Panc1 (cell line): Measurements from ENCODE around the gene PUSL1. TPM values are rescaled to one million over a fixed set of nuclear protein-coding genes. Genes with fewer than 3 reads are reported as not detected.

Experiments used
- ATAC-seq: fragments of 200-7000 bp; cut with Tn5 transposase; 2 replicates; pipeline ENCODE4 v1.9.1; 2020; ENCODE audit warnings: mild to moderate bottlenecking, moderate library complexity
- BruUV-seq: library from RNA; stranded (reverse); fragments of 400-500 nt; replicated peaks from 2 replicates; lab custom pipeline; 2021; lab: Mats Ljungman, UMichigan
- CTCF ChIA-PET: fragments of 300-600 bp; sonication (Branson Sonifier 250); formaldehyde crosslinking; loops from one replicate; lab custom pipeline; 2022; ENCODE audit warnings: antibody characterized with exemption; lab: Charles Lee
- POLR2A ChIA-PET: fragments of 300-600 bp; sonication (Branson Sonifier 250); formaldehyde crosslinking; loops from one replicate; lab custom pipeline; 2022; ENCODE audit warnings: antibody characterized with exemption; lab: Charles Lee
- DNase-seq: peaks from one replicate; pipeline ENCODE4 v3.0.0-alpha.2; 2010; ENCODE audit warnings: low read depth, low spot score
- H3K27ac ChIP-seq: 2 replicates; pipeline ENCODE4 v1.5.1; 2011; ENCODE audit warnings: mild to moderate bottlenecking, low read length, inconsistent platforms
- H3K27me3 ChIP-seq: fragments of 200-500 bp; sonication (Bioruptor generic); 2 replicates; pipeline ENCODE4 v1.6.0; 2014; ENCODE audit warnings: low read length, inconsistent platforms; ENCODE audit not compliant: control insufficient read depth, insufficient read depth
- H3K36me3 ChIP-seq: fragments of 200-500 bp; sonication (Bioruptor generic); 2 replicates; pipeline ENCODE4 v1.5.1; 2014; ENCODE audit warnings: inconsistent platforms, mild to moderate bottlenecking, low read length, moderate library complexity; ENCODE audit not compliant: control insufficient read depth, insufficient read depth
- H3K4me1 ChIP-seq: 2 replicates; pipeline ENCODE4 v1.5.1; 2011; ENCODE audit warnings: inconsistent platforms, mild to moderate bottlenecking, low read length, moderate library complexity; ENCODE audit not compliant: control insufficient read depth, insufficient read depth
- H3K4me3 ChIP-seq, 2 experiments: 2 replicates each; pipeline ENCODE4 v1.5.1; 2011 to 2012; ENCODE audit warnings: low read depth in 2 of 2, low read length in 2 of 2, mild to moderate bottlenecking in 2 of 2, inconsistent platforms in 1 of 2, moderate library complexity in 1 of 2
- H3K9me3 ChIP-seq: fragments of 200-500 bp; sonication (Bioruptor generic); 2 replicates; pipeline ENCODE4 v1.5.1; 2014; ENCODE audit warnings: low read depth, mild to moderate bottlenecking, inconsistent platforms, low read length, moderate library complexity; ENCODE audit not compliant: control insufficient read depth, insufficient read depth
- CTCF ChIP-seq: fragments of 450-650 bp; IDR thresholded peaks from 2 replicates; pipeline ENCODE4 v1.5.1; 2017; ENCODE audit warnings: mild to moderate bottlenecking
- POLR2AphosphoS5 ChIP-seq: IDR thresholded peaks from 2 replicates; pipeline ENCODE4 v1.6.1; 2012; ENCODE audit warnings: mild to moderate bottlenecking, low read depth, low read length, moderate library complexity
- REST ChIP-seq, 2 experiments: IDR thresholded peaks; 2 replicates each; pipeline ENCODE4 v1.6.1; 2011 to 2012; ENCODE audit warnings: low read depth in 2 of 2, control low read depth in 1 of 2, low read length in 1 of 2, mild to moderate bottlenecking in 1 of 2, moderate library complexity in 1 of 2; ENCODE audit not compliant: insufficient read depth in 1 of 2
- SIN3A ChIP-seq: IDR thresholded peaks from 2 replicates; pipeline ENCODE4 v1.6.1; 2012; ENCODE audit warnings: low read depth, mild to moderate bottlenecking, low read length, moderate library complexity, borderline replicate concordance; ENCODE audit not compliant: insufficient read depth
- TCF7L2 ChIP-seq: IDR thresholded peaks from 2 replicates; pipeline ENCODE4 v1.6.1; 2011; ENCODE audit warnings: mild to moderate bottlenecking, low read depth, low read length, inconsistent platforms
- in situ Hi-C: cut with HindIII; loops from 2 replicates; pipeline ENCODE4 v1.10.0; 2016; ENCODE audit warnings: low sequenced_read_pairs, low pct_unique_long_range_greater_than_20kb
- intact Hi-C: fragments of 100-400 bp; cut with micrococcal nuclease; formaldehyde crosslinking; loops from one replicate; pipeline ENCODE4 v1.10.0; 2022; ENCODE audit not compliant: unreplicated experiment
- total RNA-seq: library from RNA; stranded (reverse); gene quantifications from one replicate; pipeline ENCODE4 v1.2.1, GENCODE V29; 2021; ENCODE audit not compliant: unreplicated experiment

Gene PUSL1
- total RNA-seq, 1 experiment from 2014 or later: 46.9 TPM

- ChIA-PET CTCF (no interaction called here), POLR2A (no interaction called here)
- Histone ChIP-seq H3K27ac (no peak overlapping the region), H3K4me1 (no peaks in the 10 kb centered on the region), H3K9me3 (no peaks in the 10 kb centered on the region), H3K4me3 (no peak overlapping the region), H3K36me3 (no peaks in the 10 kb centered on the region), H3K27me3 (no peaks in the 10 kb centered on the region)
- ATAC-seq (no peak), DNase-seq (no peak)
- BruUV-seq: no TSS peak
- TF ChIP-seq TCF7L2 (no peak), REST (IDR thresholded peaks at IDR 0.05; ENCODE audit: insufficient read depth in 1 of 2, low read depth in 2 of 2, low read length in 1 of 2) (no peak), SIN3A (no peak), CTCF (no peak), POLR2AphosphoS5 (no peak)
- intact Hi-C loops (no loop called here), in situ Hi-C loops (no loop called here)
These were observed 28.0 kb downstream of the PUSL1 start for GRCh38 chr1:1336446-1336845.

- intact Hi-C loops: no loop called here
- H3K4me1 ChIP-seq: no peaks in the 10 kb centered on the region
- ChIA-PET CTCF (no interaction called here), POLR2A (no interaction called here)
- no peaks in the 10 kb centered on the region for H3K9me3 ChIP-seq
- no peak overlapping the region for H3K4me3 ChIP-seq
- in situ Hi-C loops: no loop called here
- no peaks in the 10 kb centered on the region for H3K36me3 ChIP-seq
- DNase-seq: no peak
- no TSS peak for BruUV-seq
- no peaks in the 10 kb centered on the region for H3K27me3 ChIP-seq
- no peak for ATAC-seq
- no peak for TF ChIP-seq SIN3A
- TF ChIP-seq POLR2AphosphoS5: no peak
- TF ChIP-seq CTCF: no peak
- TF ChIP-seq REST (IDR thresholded peaks at IDR 0.05; ENCODE audit: insufficient read depth in 1 of 2, low read depth in 2 of 2, low read length in 1 of 2): no peak
- no peak for TF ChIP-seq TCF7L2
- H3K27ac ChIP-seq: no peak overlapping the region
These were observed 28.8 kb downstream of the PUSL1 start for GRCh38 chr1:1336931-1337792.
